ENCODE results near the gene RGS8. TPM values are rescaled to one million over a fixed set of nuclear protein-coding genes. Genes with fewer than 3 reads are reported as not detected.

RGS8 gene
- total and polyA plus RNA-seq, 2 of the 4 experiments (the other 2 are of a cell fraction): not detected

GRCh38 chr1:182707122-182707521 lies 22.7 kb upstream of the RGS8 start:
- Histone ChIP-seq H3K27ac (ENCODE audit: insufficient read depth, low read length) (no peak overlapping the region), H3K27me3 (ENCODE audit: control insufficient read depth, insufficient read depth, low read length) (peaks cover 2% of the 10 kb centered on the region), H3K79me1 (ENCODE audit: low read depth in 1 of 2, low read length in 2 of 2) (no peaks in the 10 kb centered on the region), H3K4me1 (ENCODE audit: control insufficient read depth, insufficient read depth, low read length) (no peaks in the 10 kb centered on the region), H2BK5ac (ENCODE audit: low read depth, low read length, poor library complexity, severe bottlenecking) (no peak overlapping the region), H3K4ac (ENCODE audit: low read depth, low read length) (no peak overlapping the region), H3K9me1 (ENCODE audit: insufficient read depth, low read length) (no peaks in the 10 kb centered on the region), H3K23ac (ENCODE audit: low read depth, low read length) (no peak overlapping the region), H3K4me2 (ENCODE audit: low read depth, low read length) (no peak overlapping the region), H3K4me3 (ENCODE audit: insufficient read depth, low read depth, low read length) (no peak overlapping the region), H2AK9ac (replicated peaks; ENCODE audit: low read depth, low read length, poor library complexity) (no peak overlapping the region), H2AK5ac (ENCODE audit: low read depth, low read length) (no peak overlapping the region), H4K91ac (ENCODE audit: insufficient read depth, low read depth, low read length) (no peak overlapping the region), H3K18ac (ENCODE audit: low read depth, low read length) (no peak overlapping the region), H3K9me3 (ENCODE audit: control insufficient read depth, insufficient read depth, low read length) (no peaks in the 10 kb centered on the region), H2BK15ac (ENCODE audit: low read depth, low read length) (no peak overlapping the region), H2BK120ac (ENCODE audit: low read depth, low read length) (no peak overlapping the region), H3K36me3 (ENCODE audit: control insufficient read depth, insufficient read depth, low read length) (no peaks in the 10 kb centered on the region), H3K9ac (ENCODE audit: low read depth, low read length) (no peak overlapping the region), H2BK20ac (ENCODE audit: low read depth, low read length) (no peak overlapping the region), H2AFZ (replicated peaks; ENCODE audit: low read length, poor library complexity) (no peak overlapping the region), H3K14ac (replicated peaks; ENCODE audit: low read depth, low read length) (no peak overlapping the region), H3K56ac (ENCODE audit: extremely low read depth, insufficient read depth, low read length) (no peak overlapping the region), H4K8ac (ENCODE audit: low read depth in 2 of 2, low read length in 2 of 2) (no peak overlapping the region), H4K5ac (ENCODE audit: low read depth, low read length) (no peak overlapping the region), H4K20me1 (ENCODE audit: insufficient read depth, low read length) (no peaks in the 10 kb centered on the region)
- TF ChIP-seq POLR2A (IDR thresholded peaks at IDR 0.05; ENCODE audit: low read depth, low read length) (no peak), CEBPB (IDR thresholded peaks at IDR 0.05; ENCODE audit: low read depth, low read length) (no peak), USF2 (IDR thresholded peaks at IDR 0.05; ENCODE audit: low read depth, low read length) (no peak), RCOR1 (IDR thresholded peaks at IDR 0.05; ENCODE audit: insufficient replicate concordance, low read length) (no peak), CHD1 (IDR thresholded peaks at IDR 0.05; ENCODE audit: low read depth, low read length) (no peak)
- no CpG with 5 or more reads among the region's 1 CpG for WGBS, 2 experiments (ENCODE audit: extremely low coverage in 2 of 2, insufficient read length in 1 of 2)
- dilution Hi-C loops (cut with HindIII; ENCODE audit: low sequenced_read_pairs, unreplicated experiment): no loop called here
- ChIA-PET CTCF (no interaction called here), POLR2A (ENCODE audit: unreplicated experiment) (no interaction called here)
- DNase-seq (no peak), ATAC-seq (ENCODE audit: low read depth) (no peak)
- intact Hi-C loops (cut with micrococcal nuclease): no loop called here
- in situ Hi-C loops (cut with MboI; ENCODE audit: low sequenced_read_pairs): no loop called here
- BruUV-seq (replicated peaks): no TSS peak

Data from IMR-90 (cell line).